H1 (cell line): ENCODE measurements around the gene CDKL5. TPM values are rescaled to one million over a fixed set of nuclear protein-coding genes. Genes with fewer than 3 reads are reported as not detected.

Experiments
- GABPA ChIP-seq: IDR thresholded peaks from 2 replicates; pipeline ENCODE4 v1.6.1; 2011; ENCODE audit warnings: mild to moderate bottlenecking, low read length, moderate library complexity, borderline replicate concordance; ENCODE audit not compliant: insufficient read depth
- SP1 ChIP-seq: IDR thresholded peaks from 2 replicates; pipeline ENCODE4 v1.6.1; 2011; ENCODE audit warnings: low read depth, low read length
- YY1 ChIP-seq: IDR thresholded peaks from 2 replicates; pipeline ENCODE4 v1.6.1; 2011; ENCODE audit warnings: low read depth, mild to moderate bottlenecking, low read length
- polyA plus RNA-seq, 7 experiments: library from polyadenylated mRNA; depleted of rRNA in 3 of 7; stranded (reverse) in 5 of 7; unstranded in 2 of 7; fragments of >200 nt in 5 of 7; fragments of 200-250 nt in 2 of 7; gene quantifications; 1 replicate in 5 of 7; 2 replicates in 1 of 7; 4 replicates in 1 of 7; pipeline versions ENCODE4 v1.2.1 to v1.2.3, GENCODE V29; 2011 to 2013; ENCODE audit warnings: missing spikeins in 2 of 7, mixed read lengths in 2 of 7
- total RNA-seq: library from RNA; stranded (reverse); fragmentation: NEBNext Ultra II Directional; extraction: Animal tissue kit (Norgen Biotek cat#: 25700); gene quantifications from 2 replicates; pipeline ENCODE4 v1.2.1, GENCODE V29; 2021
- TF ChIP-seq, protein P1 (sequence below), 3 experiments: IDR thresholded peaks; 1 replicate in 2 of 3; 2 replicates in 1 of 3; pipeline versions ENCODE4 v1.5.1 to v1.6.1; 2011; ENCODE audit warnings: low read length in 3 of 3, mild to moderate bottlenecking in 3 of 3, inconsistent platforms in 2 of 3, low read depth in 1 of 3, moderate library complexity in 1 of 3; ENCODE audit not compliant: insufficient read depth in 1 of 3; ENCODE audit errors: control extremely low read depth in 1 of 3

The CDKL5 gene
- total and polyA plus RNA-seq, 2 of the 8 experiments (the other 6 are each of a cell fraction or from before 2014, with no cell fraction given), result 5.5 to 15.6 TPM

DNA sequence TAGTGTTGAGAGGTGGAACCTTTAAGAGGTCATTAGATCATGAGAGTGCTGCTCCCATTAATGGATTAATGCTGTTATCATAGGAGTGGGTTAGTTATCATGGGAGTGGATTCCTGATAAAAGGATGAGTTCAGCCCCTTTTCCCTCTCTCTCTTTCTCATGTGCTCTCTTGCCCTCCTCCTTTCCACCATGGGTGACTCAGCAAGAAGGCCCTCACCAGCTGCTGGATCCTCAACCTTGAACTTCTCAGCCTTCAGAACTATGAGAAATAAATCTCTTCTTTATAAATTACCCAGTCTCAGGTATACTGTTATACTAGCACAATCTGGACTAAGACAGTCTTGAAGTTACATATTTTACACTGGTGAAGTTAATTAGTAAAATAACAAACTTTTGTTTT lies 10.0 kb upstream of the CDKL5 start (continued):
- no peak for TF ChIP-seq SP1
- no peak for TF ChIP-seq YY1
- TF ChIP-seq, protein P1, sequence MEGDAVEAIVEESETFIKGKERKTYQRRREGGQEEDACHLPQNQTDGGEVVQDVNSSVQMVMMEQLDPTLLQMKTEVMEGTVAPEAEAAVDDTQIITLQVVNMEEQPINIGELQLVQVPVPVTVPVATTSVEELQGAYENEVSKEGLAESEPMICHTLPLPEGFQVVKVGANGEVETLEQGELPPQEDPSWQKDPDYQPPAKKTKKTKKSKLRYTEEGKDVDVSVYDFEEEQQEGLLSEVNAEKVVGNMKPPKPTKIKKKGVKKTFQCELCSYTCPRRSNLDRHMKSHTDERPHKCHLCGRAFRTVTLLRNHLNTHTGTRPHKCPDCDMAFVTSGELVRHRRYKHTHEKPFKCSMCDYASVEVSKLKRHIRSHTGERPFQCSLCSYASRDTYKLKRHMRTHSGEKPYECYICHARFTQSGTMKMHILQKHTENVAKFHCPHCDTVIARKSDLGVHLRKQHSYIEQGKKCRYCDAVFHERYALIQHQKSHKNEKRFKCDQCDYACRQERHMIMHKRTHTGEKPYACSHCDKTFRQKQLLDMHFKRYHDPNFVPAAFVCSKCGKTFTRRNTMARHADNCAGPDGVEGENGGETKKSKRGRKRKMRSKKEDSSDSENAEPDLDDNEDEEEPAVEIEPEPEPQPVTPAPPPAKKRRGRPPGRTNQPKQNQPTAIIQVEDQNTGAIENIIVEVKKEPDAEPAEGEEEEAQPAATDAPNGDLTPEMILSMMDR (IDR thresholded peaks at IDR 0.05; ENCODE audit: control extremely low read depth in 1 of 3, insufficient read depth in 1 of 3, low read depth in 1 of 3, low read length in 3 of 3), result no peak
- TF ChIP-seq GABPA, result no peak
- TF ChIP-seq, all 59 proteins: peak for 0
